Colonic mucosa (tissue), 4 donors: ENCODE results near the gene COL7A1. TPM values are rescaled to one million over a fixed set of nuclear protein-coding genes. Genes with fewer than 3 reads are reported as not detected.

Experiments used
- DNase-seq: peaks from one replicate; pipeline ENCODE4 v3.0.0-alpha.2; 2020
- H3K27ac ChIP-seq: fragments of 200-600 bp; one replicate; pipeline ENCODE4 v1.8.0; 2021
- H3K27me3 ChIP-seq: fragments of 200-600 bp; one replicate; pipeline ENCODE4 v1.8.0; 2021
- H3K36me3 ChIP-seq: fragments of 200-600 bp; one replicate; pipeline ENCODE4 v1.8.0; 2021
- H3K4me1 ChIP-seq: fragments of 200-600 bp; one replicate; pipeline ENCODE4 v1.8.0; 2021; ENCODE audit warnings: mild to moderate bottlenecking
- H3K4me3 ChIP-seq: fragments of 200-600 bp; one replicate; pipeline ENCODE4 v1.8.0; 2021
- H3K9ac ChIP-seq, 2 donors: one replicate each; pipeline ENCODE4 v1.7.0; 2013; ENCODE audit warnings: control low read depth in 2 of 2, low read depth in 2 of 2, low read length in 2 of 2
- H3K9me3 ChIP-seq: fragments of 200-600 bp; one replicate; pipeline ENCODE4 v1.8.0; 2021
- CTCF ChIP-seq: fragments of 200-600 bp; IDR thresholded peaks from one replicate; pipeline ENCODE4 v1.8.0; 2022; ENCODE audit warnings: antibody characterized with exemption, mild to moderate bottlenecking
- intact Hi-C: fragments of 100-400 bp; cut with DNase I; formaldehyde crosslinking; loops from one replicate; pipeline ENCODE4 v1.14.1; 2022
- total RNA-seq, 2 donors: library from RNA; stranded (reverse); fragmentation: NEBNext Ultra II Directional in 1 of 2; extraction: Animal tissue kit (Norgen Biotek cat#: 25700) in 1 of 2; gene quantifications; one replicate each; pipeline ENCODE4 v1.2.1, GENCODE V29; 2021
- donor health status: healthy.
- donor health status: DM: no; HTN: no; CAD: no.
- donor health status: DM: no; HTN: no; CAD: no.

COL7A1 gene
- 1 to 10 TPM; 3.8 to 5.1 TPM for total RNA-seq

- no peak within 1 kb of the TSS for H3K27ac ChIP-seq
- no peaks in the 10 kb centered on the region for H3K9me3 ChIP-seq
- H3K27me3 ChIP-seq: peaks cover 9% of the 10 kb centered on the region
- TF ChIP-seq CTCF: no peak
- no peak for DNase-seq
- peaks cover 10% of the 10 kb centered on the region for H3K4me1 ChIP-seq
- H3K4me3 ChIP-seq: peak within 1 kb of the TSS; percentile 11
- peak within 1 kb of the TSS in 1 of 2 donors; percentile 63 for H3K9ac ChIP-seq
- intact Hi-C loops: no loop called here
- H3K36me3 ChIP-seq: peaks cover 9% of the 10 kb centered on the region
These were observed at the start of gene COL7A1 for GRCh38 chr3:48595075-48595525. TSS of gene COL7A1 (minus strand) at chr3:48595329. CDS start at chr3:48595159, 170 bp downstream.

DNA sequence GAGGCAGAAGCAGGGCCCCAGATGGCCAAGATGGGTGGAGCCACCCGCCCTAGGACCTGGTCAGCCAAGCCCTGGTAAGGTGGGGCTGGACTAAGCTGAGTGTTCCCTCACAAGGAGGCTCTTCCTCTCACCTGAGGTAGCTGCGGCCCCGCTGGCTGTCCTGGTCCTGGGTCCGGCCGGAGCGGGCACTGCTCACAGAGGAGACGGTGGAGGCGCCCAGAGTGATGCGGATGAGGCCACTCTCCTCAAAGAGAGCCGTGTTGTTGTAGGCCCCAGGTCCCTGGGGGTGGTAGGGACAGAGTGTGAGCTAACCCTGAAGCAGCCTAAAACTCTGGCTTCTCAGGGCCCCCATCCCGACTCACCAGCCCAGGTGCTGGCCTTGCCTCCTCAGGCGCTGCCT, 47.5 kb upstream of the COL7A1 start:
- no peak for TF ChIP-seq CTCF
- intact Hi-C loops: no loop called here
- Histone ChIP-seq H3K27ac (no peak overlapping the region), H3K27me3 (no peaks in the 10 kb centered on the region), H3K9me3 (no peaks in the 10 kb centered on the region), H3K36me3 (no peaks in the 10 kb centered on the region), H3K4me3 (no peak overlapping the region), H3K9ac (no peak overlapping the region), H3K4me1 (no peaks in the 10 kb centered on the region)
- DNase-seq: no peak

- no peak for TF ChIP-seq CTCF
These were observed 46.3 kb upstream of the COL7A1 start for GRCh38 chr3:48641396-48641795.

GRCh38 chr3:48639944-48640606, 44.9 kb upstream of the COL7A1 start:
- no peaks in the 10 kb centered on the region for H3K9me3 ChIP-seq
- H3K4me1 ChIP-seq: no peaks in the 10 kb centered on the region
- no peak overlapping the region for H3K27ac ChIP-seq
- TF ChIP-seq CTCF: no peak
- intact Hi-C loops: loop anchor here (10.0 kb wide), 1 partner anchor 175 kb away; a partner anchor contains a TSS
- no peak overlapping the region for H3K9ac ChIP-seq
- no peak overlapping the region for H3K4me3 ChIP-seq
- H3K36me3 ChIP-seq: no peaks in the 10 kb centered on the region
- no peak for DNase-seq
- no peaks in the 10 kb centered on the region for H3K27me3 ChIP-seq

More at GRCh38 chr3:48641396-48641795, 46.3 kb upstream of the COL7A1 start:
- no peaks in the 10 kb centered on the region for H3K27me3 ChIP-seq
- H3K9me3 ChIP-seq: no peaks in the 10 kb centered on the region
- no peaks in the 10 kb centered on the region for H3K36me3 ChIP-seq
- intact Hi-C loops: no loop called here
- H3K27ac ChIP-seq: no peak overlapping the region
- H3K9ac ChIP-seq: no peak overlapping the region
- no peak for DNase-seq
- no peaks in the 10 kb centered on the region for H3K4me1 ChIP-seq
- no peak overlapping the region for H3K4me3 ChIP-seq

DNA sequence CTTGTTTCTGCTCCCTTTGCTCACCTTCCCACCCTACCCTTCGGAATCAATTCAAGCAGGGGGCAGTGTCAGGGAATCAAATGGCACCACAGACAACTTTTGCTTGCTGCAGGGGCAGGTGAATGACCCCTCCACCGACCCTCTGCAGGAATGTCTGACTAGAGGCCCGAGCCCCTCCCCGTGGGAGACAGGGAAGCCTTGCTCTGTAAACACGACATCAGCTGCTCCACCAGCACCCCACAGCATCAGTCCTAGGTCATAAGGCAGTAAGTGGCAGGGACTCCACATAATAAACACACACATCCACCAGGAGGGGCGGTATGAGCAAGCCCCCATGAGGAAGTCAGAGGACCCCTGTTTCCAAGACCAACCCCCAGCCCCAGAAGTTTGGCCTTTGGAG, 42.2 kb upstream of the COL7A1 start:
- H3K27ac ChIP-seq: no peak overlapping the region
- intact Hi-C loops: loop anchor here (10.0 kb wide), 1 partner anchor 173 kb away; a partner anchor contains a TSS

More for the DNA sequence above, 42.2 kb upstream of the COL7A1 start:
- no peak for DNase-seq
- peaks cover 4% of the 10 kb centered on the region for H3K4me1 ChIP-seq
- no peaks in the 10 kb centered on the region for H3K9me3 ChIP-seq
- peaks cover 6% of the 10 kb centered on the region for H3K36me3 ChIP-seq
- TF ChIP-seq CTCF: no peak
- H3K27me3 ChIP-seq: no peaks in the 10 kb centered on the region
- peak overlapping the region in 1 of 2 donors; percentile 40 for H3K9ac ChIP-seq
- H3K4me3 ChIP-seq: no peak overlapping the region
